A549 (cell line): ENCODE measurements around the gene DAB1.

ENCODE experiments used
- CHD2 ChIP-seq: fragments of 150-350 bp; IDR thresholded peaks from 2 replicates; pipeline ENCODE4 v1.6.1; 2014; ENCODE audit warnings: low read length; ENCODE audit not compliant: partially characterized antibody
- ESRRA ChIP-seq: fragments of 150-350 bp; IDR thresholded peaks from 2 replicates; pipeline ENCODE4 v1.6.1; 2014; ENCODE audit warnings: mild to moderate bottlenecking, low read length, borderline replicate concordance
- GATA3 ChIP-seq: IDR thresholded peaks from 2 replicates; pipeline ENCODE4 v1.6.1; 2012; ENCODE audit warnings: borderline replicate concordance
- KDM1A ChIP-seq: fragments of 200-600 bp; sonication (generic); IDR thresholded peaks from 2 replicates; pipeline ENCODE4 v1.6.1; 2016; ENCODE audit warnings: low read depth, mild to moderate bottlenecking
- POLR2A ChIP-seq: IDR thresholded peaks from 2 replicates; pipeline ENCODE4 v1.6.1; 2012; ENCODE audit warnings: mild to moderate bottlenecking, low read length
- RCOR1 ChIP-seq: fragments of 150-350 bp; IDR thresholded peaks from 2 replicates; pipeline ENCODE4 v1.6.1; 2014; ENCODE audit warnings: antibody characterized with exemption, low read length, low read depth
- RNF2 ChIP-seq: fragments of 200-600 bp; sonication (generic); IDR thresholded peaks from 2 replicates; pipeline ENCODE4 v1.6.1; 2016; ENCODE audit warnings: low read depth, mild to moderate bottlenecking, antibody characterized with exemption, moderate library complexity, borderline replicate concordance
- SREBF2 ChIP-seq: fragments of 450-650 bp; IDR thresholded peaks from 2 replicates; pipeline ENCODE4 v1.6.1; 2014; ENCODE audit warnings: mild to moderate bottlenecking, moderate library complexity
- TF ChIP-seq, protein P1 (sequence below): IDR thresholded peaks from 2 replicates; pipeline ENCODE4 v1.6.1; 2012
- TF ChIP-seq, protein P2 (sequence below): fragments of 200-600 bp; sonication (generic); IDR thresholded peaks from 2 replicates; pipeline ENCODE4 v1.6.1; 2016; ENCODE audit warnings: antibody characterized with exemption, mild to moderate bottlenecking, moderate library complexity

- TF ChIP-seq POLR2A (no peak), SREBF2 (no peak), KDM1A (no peak), RCOR1 (no peak), RNF2 (no peak), ESRRA (no peak), CHD2 (no peak), GATA3 (no peak)
- TF ChIP-seq, protein P1, sequence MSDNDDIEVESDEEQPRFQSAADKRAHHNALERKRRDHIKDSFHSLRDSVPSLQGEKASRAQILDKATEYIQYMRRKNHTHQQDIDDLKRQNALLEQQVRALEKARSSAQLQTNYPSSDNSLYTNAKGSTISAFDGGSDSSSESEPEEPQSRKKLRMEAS = no peak
- TF ChIP-seq, protein P2, sequence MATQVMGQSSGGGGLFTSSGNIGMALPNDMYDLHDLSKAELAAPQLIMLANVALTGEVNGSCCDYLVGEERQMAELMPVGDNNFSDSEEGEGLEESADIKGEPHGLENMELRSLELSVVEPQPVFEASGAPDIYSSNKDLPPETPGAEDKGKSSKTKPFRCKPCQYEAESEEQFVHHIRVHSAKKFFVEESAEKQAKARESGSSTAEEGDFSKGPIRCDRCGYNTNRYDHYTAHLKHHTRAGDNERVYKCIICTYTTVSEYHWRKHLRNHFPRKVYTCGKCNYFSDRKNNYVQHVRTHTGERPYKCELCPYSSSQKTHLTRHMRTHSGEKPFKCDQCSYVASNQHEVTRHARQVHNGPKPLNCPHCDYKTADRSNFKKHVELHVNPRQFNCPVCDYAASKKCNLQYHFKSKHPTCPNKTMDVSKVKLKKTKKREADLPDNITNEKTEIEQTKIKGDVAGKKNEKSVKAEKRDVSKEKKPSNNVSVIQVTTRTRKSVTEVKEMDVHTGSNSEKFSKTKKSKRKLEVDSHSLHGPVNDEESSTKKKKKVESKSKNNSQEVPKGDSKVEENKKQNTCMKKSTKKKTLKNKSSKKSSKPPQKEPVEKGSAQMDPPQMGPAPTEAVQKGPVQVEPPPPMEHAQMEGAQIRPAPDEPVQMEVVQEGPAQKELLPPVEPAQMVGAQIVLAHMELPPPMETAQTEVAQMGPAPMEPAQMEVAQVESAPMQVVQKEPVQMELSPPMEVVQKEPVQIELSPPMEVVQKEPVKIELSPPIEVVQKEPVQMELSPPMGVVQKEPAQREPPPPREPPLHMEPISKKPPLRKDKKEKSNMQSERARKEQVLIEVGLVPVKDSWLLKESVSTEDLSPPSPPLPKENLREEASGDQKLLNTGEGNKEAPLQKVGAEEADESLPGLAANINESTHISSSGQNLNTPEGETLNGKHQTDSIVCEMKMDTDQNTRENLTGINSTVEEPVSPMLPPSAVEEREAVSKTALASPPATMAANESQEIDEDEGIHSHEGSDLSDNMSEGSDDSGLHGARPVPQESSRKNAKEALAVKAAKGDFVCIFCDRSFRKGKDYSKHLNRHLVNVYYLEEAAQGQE = no peak
Measured at GRCh38 chr1:57093122-57093521, 330.7 kb downstream of the DAB1 start.
